COR-L47 (cell line): ENCODE data around the gene UCHL1.
"Not testable (repeated sequence)": the region's sequence is repeated elsewhere in the genome, so short reads cannot be mapped to it uniquely, and the experiment has no call there.

ENCODE experiments used
- DNase-seq: peaks from one replicate; lab custom pipeline; 2025; lab: John Stamatoyannopoulos, UW

The UCHL1 gene

GRCh38 chr4:41290479-41290878 is 33.8 kb downstream of the UCHL1 start:
- no peak for DNase-seq

DNA sequence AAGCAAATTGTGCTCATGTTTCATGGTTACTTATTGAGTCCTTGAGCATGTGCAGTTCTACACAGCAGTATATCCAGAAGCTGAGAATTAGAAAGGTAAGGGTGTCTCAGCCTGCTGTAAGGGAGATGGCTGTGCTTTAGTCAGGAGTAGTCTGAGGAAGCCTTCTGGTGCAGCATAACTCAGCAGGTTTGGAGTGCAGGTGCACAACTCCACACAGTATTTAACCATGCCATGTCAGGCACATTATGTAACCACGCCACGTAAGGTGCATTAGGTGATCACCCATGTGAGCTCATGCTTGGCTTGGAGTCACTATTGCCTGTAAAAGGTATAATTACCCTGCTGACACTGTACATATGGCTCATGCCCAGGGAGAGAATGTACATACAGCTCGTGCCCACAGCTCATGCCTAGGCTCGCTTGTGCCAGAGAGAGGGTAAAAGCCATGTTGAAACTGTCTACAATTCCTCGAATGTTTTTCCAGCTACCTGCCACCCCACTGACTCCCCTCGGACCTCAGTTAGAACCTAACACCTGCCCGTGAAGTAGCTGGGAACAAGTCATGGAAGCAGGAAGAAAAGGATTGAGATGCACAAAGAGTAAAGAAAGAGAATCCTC is 37.8 kb downstream of the UCHL1 start:
- peak; percentile 17 for DNase-seq

GRCh38 chr4:41296995-41297394 is 40.3 kb downstream of the UCHL1 start:
- DNase-seq: no peak

DNA sequence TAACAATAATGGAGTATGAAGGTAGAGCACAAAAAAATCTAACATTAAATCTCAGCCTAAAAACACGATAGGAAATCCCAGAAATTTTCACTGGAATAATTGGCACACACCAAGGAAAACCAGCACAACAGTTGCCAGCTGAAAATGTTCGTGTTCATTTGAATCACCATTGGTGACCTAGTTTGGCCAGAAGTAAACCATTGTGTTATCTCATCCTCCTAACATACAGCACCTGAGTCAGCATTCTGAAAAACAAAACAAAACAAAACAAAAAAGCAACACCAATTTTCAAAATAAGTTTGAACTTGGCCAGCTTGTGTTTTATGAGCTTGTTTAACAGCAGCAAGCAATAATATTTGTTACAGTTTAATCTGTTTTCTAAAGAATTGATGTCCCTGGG is 41.1 kb downstream of the UCHL1 start:
- no peak for DNase-seq

DNA sequence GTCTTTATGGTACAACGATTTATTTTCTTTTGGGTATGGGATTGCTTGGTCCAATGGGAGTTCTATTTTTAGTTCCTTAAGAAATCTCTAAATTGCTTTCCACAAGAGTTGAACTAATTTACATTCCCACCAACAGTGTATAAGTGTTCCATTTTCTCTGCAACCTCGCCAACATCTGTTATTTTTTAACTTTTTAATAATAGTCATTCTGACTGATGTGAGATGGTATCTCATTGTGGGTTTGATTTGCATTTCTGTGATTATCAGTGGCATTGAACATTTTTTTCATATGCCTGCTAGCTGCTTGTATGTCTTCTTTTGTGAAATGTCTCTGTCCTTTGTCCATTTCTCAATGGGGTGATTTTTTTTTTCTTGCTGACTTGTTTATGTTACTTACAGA is 42.8 kb downstream of the UCHL1 start:
- no peak for DNase-seq

DNA sequence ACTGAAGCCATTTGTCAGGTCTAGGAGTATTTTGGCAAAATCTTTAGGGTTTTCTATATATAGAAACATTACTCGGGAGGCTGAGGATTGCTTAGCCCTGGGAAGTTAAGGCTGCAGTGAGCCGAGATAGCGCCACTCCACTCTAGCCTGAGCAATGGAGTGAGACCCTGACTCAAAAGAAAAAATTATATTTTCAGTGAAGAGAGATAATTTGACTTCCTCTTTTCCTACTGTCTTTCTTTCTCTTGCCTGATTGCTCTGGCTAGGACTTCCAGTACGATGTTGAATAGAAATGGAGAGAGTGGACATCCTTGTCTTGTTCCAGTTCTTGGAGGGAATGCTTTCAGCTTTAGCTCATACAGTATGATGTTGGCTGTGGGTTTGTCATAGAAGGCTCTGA is 44.4 kb downstream of the UCHL1 start:
- DNase-seq: no peak

DNA sequence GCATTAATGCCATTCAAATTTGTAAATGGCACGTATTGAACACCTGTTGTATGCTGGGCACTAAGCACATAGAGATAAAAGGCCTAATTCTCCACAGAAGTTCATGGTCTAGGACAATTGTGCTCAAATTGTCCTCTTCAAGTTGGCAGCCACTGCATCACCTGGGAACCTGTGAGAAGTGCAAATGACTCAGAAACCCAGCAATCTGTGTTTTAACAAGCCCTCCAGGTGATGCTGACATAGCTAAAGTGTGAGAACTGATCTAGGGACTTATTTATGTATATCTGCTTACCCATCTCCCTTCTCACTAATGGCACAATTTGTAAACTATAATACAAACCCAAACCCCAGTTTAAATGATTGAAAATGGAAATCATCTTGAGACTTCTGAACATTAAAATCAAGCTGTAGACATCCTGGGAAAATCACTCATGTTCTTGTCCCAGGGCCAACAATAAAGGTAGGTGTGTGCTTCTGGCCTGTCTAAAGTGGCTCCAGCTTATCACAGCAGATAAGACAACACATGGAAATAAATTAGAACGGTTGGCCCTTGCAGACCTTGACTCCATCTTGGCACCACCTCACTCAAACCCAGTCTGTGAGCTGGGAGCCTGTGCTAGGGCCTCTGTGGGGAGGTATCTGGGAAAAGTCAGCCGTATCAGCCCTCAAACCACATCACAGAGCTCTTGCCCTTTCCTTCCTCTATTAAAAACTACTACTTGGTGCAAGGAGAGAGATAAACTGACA is 46.8 kb downstream of the UCHL1 start:
- DNase-seq: no peak

DNA sequence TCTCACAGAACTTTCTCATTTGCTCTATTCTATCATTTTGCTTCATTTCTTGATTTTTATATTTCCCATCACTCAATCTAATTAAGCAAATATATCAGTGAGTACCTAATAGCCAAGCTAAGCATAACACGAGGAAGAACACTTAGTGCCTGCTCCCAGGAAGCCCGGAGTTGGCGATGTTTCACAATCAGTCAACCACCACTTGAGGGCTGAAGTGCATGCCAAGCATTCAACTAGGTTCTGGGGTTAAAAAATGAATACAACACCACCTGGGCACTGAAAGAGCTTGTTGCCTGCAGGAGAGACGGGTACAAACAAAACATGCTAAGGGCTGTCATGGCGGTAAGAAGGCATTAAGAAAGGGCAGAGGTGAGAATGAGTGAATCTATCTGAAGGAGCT is 47.5 kb downstream of the UCHL1 start:
- DNase-seq: no peak

DNA sequence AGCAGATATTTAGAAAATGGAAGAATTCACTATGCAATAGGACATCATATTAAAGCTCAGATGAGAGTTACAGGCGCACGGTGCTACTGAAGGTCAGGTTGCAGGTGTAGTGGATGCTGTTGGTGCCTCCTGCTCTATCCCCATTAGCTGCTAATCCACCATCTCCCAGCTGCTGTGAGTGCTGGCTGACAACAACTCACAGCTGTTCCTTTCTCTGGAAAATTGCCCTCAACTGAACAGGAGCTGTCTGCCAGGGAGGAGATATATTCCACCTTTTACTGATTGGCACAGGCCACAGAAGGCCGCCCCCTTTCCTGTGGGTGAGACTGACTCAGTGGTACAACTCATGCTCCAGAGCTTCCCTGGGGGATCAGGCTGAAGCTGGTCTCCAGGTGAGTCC is 48.7 kb downstream of the UCHL1 start:
- no peak for DNase-seq

- no peak for DNase-seq
These were observed 50.9 kb downstream of the UCHL1 start for GRCh38 chr4:41307638-41308037.

DNA sequence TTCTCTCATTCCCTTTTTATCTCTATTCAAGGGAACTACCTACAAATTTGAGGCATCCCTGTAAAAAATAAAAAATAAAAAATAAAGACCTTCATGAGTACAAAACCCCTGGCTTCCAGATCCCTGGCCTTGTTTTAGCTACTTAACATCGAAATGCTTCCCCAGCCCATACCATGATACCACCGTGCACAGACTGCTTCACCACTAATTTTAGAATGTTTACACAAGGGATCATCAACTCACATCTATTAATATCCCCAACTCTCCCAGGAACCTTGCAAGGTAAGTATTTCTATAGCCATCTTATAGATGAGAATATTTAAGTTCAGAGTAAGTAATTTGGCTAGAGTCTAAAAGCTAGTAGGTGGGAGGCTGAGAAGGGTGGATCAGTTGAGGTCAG is 51.7 kb downstream of the UCHL1 start:
- no peak for DNase-seq

- not testable (repeated sequence) for DNase-seq
These were observed 58.7 kb downstream of the UCHL1 start for GRCh38 chr4:41315426-41315825.

DNA sequence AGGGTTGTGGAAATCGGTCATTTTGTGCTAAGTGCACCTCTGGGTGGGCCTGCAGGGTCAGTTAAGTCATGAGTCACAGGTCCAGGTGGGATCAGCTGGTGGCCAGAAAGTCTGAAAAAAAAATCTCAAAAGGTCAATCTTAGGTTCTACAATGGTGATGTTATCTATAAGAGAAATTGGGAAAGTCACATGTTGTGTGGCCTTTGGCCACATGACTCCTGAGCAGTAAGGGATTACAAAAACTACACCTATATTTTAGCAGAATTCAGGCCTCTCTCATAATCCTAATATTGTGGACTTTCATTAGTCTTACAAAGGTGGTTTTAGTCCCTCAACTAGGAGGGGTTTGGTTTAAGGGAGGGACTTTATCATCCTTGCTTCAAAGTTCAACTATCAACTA is 59.1 kb downstream of the UCHL1 start:
- DNase-seq: no peak
